H1 (cell line): ENCODE measurements around the gene PFDN6. TPM values are rescaled to one million over a fixed set of nuclear protein-coding genes. Genes with fewer than 3 reads are reported as not detected.

Experiments used
- CTCF ChIA-PET: fragments of 300-600 bp; sonication (Branson Sonifier 250); formaldehyde crosslinking; loops from one replicate; lab custom pipeline; 2021; ENCODE audit not compliant: partially characterized antibody; lab: Charles Lee
- POLR2A ChIA-PET: fragments of 300-600 bp; sonication (Branson Sonifier 250); formaldehyde crosslinking; loops from one replicate; lab custom pipeline; 2021; ENCODE audit warnings: inconsistent platforms; ENCODE audit not compliant: partially characterized antibody; lab: Charles Lee
- DNase-seq, 2 experiments: peaks; one replicate each; pipeline versions ENCODE4 v3.0.0 to v3.0.0-alpha.2; 2010 to 2022; ENCODE audit warnings: low spot score in 2 of 2, low read depth in 1 of 2, mixed read lengths in 1 of 2
- FAIRE-seq: peaks from 2 replicates; lab custom pipeline; 2011; peaks lifted over from hg19 to GRCh38; lab: Jason Lieb, UNC
- H2AFZ ChIP-seq: 2 replicates; pipeline ENCODE4 v1.8.1; 2012; ENCODE audit warnings: low read length, inconsistent platforms
- H2AK5ac ChIP-seq: 2 replicates; pipeline ENCODE4 v1.6.1; 2013; ENCODE audit warnings: low read depth, low read length
- H2BK120ac ChIP-seq: replicated peaks from 2 replicates; pipeline ENCODE3; 2013; ENCODE audit warnings: low read depth, low read length, inconsistent platforms
- H2BK12ac ChIP-seq: 2 replicates; pipeline ENCODE4 v1.6.1; 2013; ENCODE audit warnings: low read depth, low read length
- H2BK15ac ChIP-seq: 2 replicates; pipeline ENCODE4 v1.6.1; 2013; ENCODE audit warnings: low read length
- H2BK20ac ChIP-seq: 2 replicates; pipeline ENCODE4 v1.6.1; 2013; ENCODE audit warnings: low read length
- H2BK5ac ChIP-seq: 2 replicates; pipeline ENCODE4 v1.6.1; 2013; ENCODE audit warnings: low read depth, low read length
- H3K14ac ChIP-seq: 2 replicates; pipeline ENCODE4 v1.6.1; 2013; ENCODE audit warnings: inconsistent platforms; ENCODE audit not compliant: insufficient read length
- H3K18ac ChIP-seq: 2 replicates; pipeline ENCODE4 v1.6.1; 2013; ENCODE audit warnings: low read length; ENCODE audit errors: extremely low read depth
- H3K23ac ChIP-seq: 2 replicates; pipeline ENCODE4 v1.6.1; 2013; ENCODE audit warnings: inconsistent platforms; ENCODE audit not compliant: insufficient read length
- H3K23me2 ChIP-seq: 2 replicates; pipeline ENCODE4 v1.6.1; 2013; ENCODE audit warnings: low read depth, low read length
- H3K27ac ChIP-seq: 2 replicates; pipeline ENCODE4 v1.6.1; 2011; ENCODE audit warnings: low read depth, low read length, inconsistent platforms
- H3K27me3 ChIP-seq, 4 experiments: replicated peaks in 1 of 4; 1 replicate in 1 of 4; 2 replicates in 3 of 4; pipeline versions ENCODE4 v1.6.1 to v1.8.1; 2011 to 2013; ENCODE audit warnings: low read length in 3 of 4, mild to moderate bottlenecking in 3 of 4, inconsistent platforms in 2 of 4, mixed read lengths in 2 of 4, moderate library complexity in 1 of 4; ENCODE audit not compliant: control insufficient read depth in 3 of 4, insufficient read depth in 3 of 4; ENCODE audit errors: extremely low read depth in 1 of 4
- H3K36me3 ChIP-seq, 4 experiments: 2 replicates each; pipeline versions ENCODE4 v1.6.1 to v1.8.1; 2011 to 2013; ENCODE audit warnings: mild to moderate bottlenecking in 4 of 4, low read length in 3 of 4, moderate library complexity in 2 of 4, control low read depth in 1 of 4, inconsistent platforms in 1 of 4; ENCODE audit not compliant: insufficient read depth in 4 of 4, control insufficient read depth in 2 of 4
- H3K4ac ChIP-seq: replicated peaks from 2 replicates; pipeline ENCODE3; 2013; ENCODE audit warnings: low read length, low read depth, mixed read lengths, inconsistent platforms; ENCODE audit not compliant: insufficient read length
- H3K4me1 ChIP-seq, 4 experiments: replicated peaks in 1 of 4; 1 replicate in 1 of 4; 2 replicates in 3 of 4; pipeline versions ENCODE4 v1.6.1 to v1.8.1; 2011 to 2013; ENCODE audit warnings: low read length in 3 of 4, inconsistent platforms in 2 of 4, mixed read lengths in 1 of 4; ENCODE audit not compliant: insufficient read depth in 4 of 4, control insufficient read depth in 3 of 4
- H3K4me2 ChIP-seq, 2 experiments: 2 replicates each; pipeline versions ENCODE4 v1.6.1 to v1.8.1; 2011 to 2013; ENCODE audit warnings: low read depth in 2 of 2, low read length in 2 of 2, control low read depth in 1 of 2, inconsistent platforms in 1 of 2, mild to moderate bottlenecking in 1 of 2; ENCODE audit not compliant: insufficient read depth in 1 of 2
- H3K4me3 ChIP-seq, 4 experiments: fragments of 200-600, 300-600 bp in 1 of 4; sonication (generic), shearing (Covaris generic), sonication (Bioruptor Twin) in 1 of 4; 2 replicates each; pipeline versions ENCODE4 v1.5.1 to v1.8.1; 2011 to 2016; ENCODE audit warnings: low read length in 4 of 4, low read depth in 3 of 4, control low read depth in 2 of 4, inconsistent platforms in 2 of 4, mild to moderate bottlenecking in 2 of 4, mixed read lengths in 1 of 4, moderate library complexity in 1 of 4; ENCODE audit not compliant: insufficient read depth in 2 of 4; ENCODE audit errors: extremely low read depth in 1 of 4
- H3K56ac ChIP-seq: replicated peaks from 2 replicates; pipeline ENCODE3; 2013; ENCODE audit warnings: low read depth, mild to moderate bottlenecking, mixed read lengths, low read length, inconsistent platforms; ENCODE audit not compliant: insufficient read length
- H3K79me1 ChIP-seq: 2 replicates; pipeline ENCODE4 v1.6.1; 2013; ENCODE audit warnings: low read depth, low read length, control low read depth
- H3K79me2 ChIP-seq, 2 experiments: 2 replicates each; pipeline versions ENCODE4 v1.6.1 to v1.8.1; 2012 to 2013; ENCODE audit warnings: low read length in 2 of 2, mild to moderate bottlenecking in 2 of 2, inconsistent platforms in 1 of 2; ENCODE audit not compliant: insufficient read depth in 2 of 2, control insufficient read depth in 1 of 2
- H3K9ac ChIP-seq, 4 experiments: replicated peaks in 1 of 4; 1 replicate in 1 of 4; 2 replicates in 3 of 4; pipeline versions ENCODE4 v1.6.1 to v1.8.1; 2011 to 2013; ENCODE audit warnings: low read depth in 3 of 4, low read length in 3 of 4, control low read depth in 2 of 4, mild to moderate bottlenecking in 2 of 4, moderate library complexity in 2 of 4, inconsistent platforms in 1 of 4; ENCODE audit errors: extremely low read depth in 1 of 4
- H3K9me3 ChIP-seq, 2 experiments: 2 replicates each; pipeline versions ENCODE4 v1.6.1 to v1.8.1; 2012 to 2013; ENCODE audit warnings: mild to moderate bottlenecking in 2 of 2, moderate library complexity in 2 of 2, control low read depth in 1 of 2, inconsistent platforms in 1 of 2, low read depth in 1 of 2, low read length in 1 of 2, mixed read lengths in 1 of 2; ENCODE audit not compliant: insufficient read depth in 2 of 2
- H4K20me1 ChIP-seq, 2 experiments: replicated peaks in 1 of 2; 2 replicates each; pipeline versions ENCODE3 to v1.8.1; 2011 to 2013; ENCODE audit warnings: inconsistent platforms in 2 of 2, low read length in 2 of 2, mild to moderate bottlenecking in 1 of 2; ENCODE audit not compliant: insufficient read depth in 2 of 2, control insufficient read depth in 1 of 2
- H4K5ac ChIP-seq: 2 replicates; pipeline ENCODE4 v1.6.1; 2013; ENCODE audit warnings: low read length, low read depth, mixed read lengths, inconsistent platforms; ENCODE audit not compliant: insufficient read length
- H4K8ac ChIP-seq: 2 replicates; pipeline ENCODE4 v1.8.0; 2013; ENCODE audit warnings: mild to moderate bottlenecking, moderate library complexity, low read length, inconsistent platforms; ENCODE audit not compliant: insufficient read depth; ENCODE audit errors: extremely low read depth
- H4K91ac ChIP-seq: replicated peaks from 2 replicates; pipeline ENCODE3; 2013; ENCODE audit warnings: low read length, mixed read lengths, inconsistent platforms; ENCODE audit not compliant: insufficient read length
- ATF3 ChIP-seq: IDR thresholded peaks from 2 replicates; pipeline ENCODE4 v1.6.1; 2011; ENCODE audit warnings: low read depth, mild to moderate bottlenecking, low read length; ENCODE audit not compliant: insufficient read depth
- CBX5 ChIP-seq: fragments of 300-800, 300-1000 bp; sonication (generic); IDR thresholded peaks from 2 replicates; pipeline ENCODE4 v1.7.1; 2016; ENCODE audit warnings: antibody characterized with exemption, low read length, low read depth
- CTCF ChIP-seq, 3 experiments: IDR thresholded peaks; 1 replicate in 2 of 3; 2 replicates in 1 of 3; pipeline versions ENCODE4 v1.5.1 to v1.6.1; 2011; ENCODE audit warnings: low read length in 3 of 3, mild to moderate bottlenecking in 3 of 3, inconsistent platforms in 2 of 3, low read depth in 1 of 3, moderate library complexity in 1 of 3; ENCODE audit not compliant: insufficient read depth in 1 of 3; ENCODE audit errors: control extremely low read depth in 1 of 3
- POLR2AphosphoS5 ChIP-seq: IDR thresholded peaks from 2 replicates; pipeline ENCODE4 v1.6.1; 2011; ENCODE audit warnings: low read depth, low read length
- RAD21 ChIP-seq, 2 experiments: IDR thresholded peaks in 1 of 2; conservative IDR thresholded peaks in 1 of 2; 2 replicates each; pipeline ENCODE4 v1.6.1; 2011; ENCODE audit warnings: low read depth in 2 of 2, low read length in 2 of 2, improper control_type of control experiment in 1 of 2, inconsistent platforms in 1 of 2, mild to moderate bottlenecking in 1 of 2, moderate library complexity in 1 of 2
- RNF2 ChIP-seq: fragments of 200-900, 300-1000 bp; sonication (generic); IDR thresholded peaks from 2 replicates; pipeline ENCODE4 v1.7.1; 2016; ENCODE audit warnings: borderline replicate concordance, low read depth, mild to moderate bottlenecking, antibody characterized with exemption, low read length; ENCODE audit not compliant: poor library complexity, severe bottlenecking; ENCODE audit errors: missing control alignments
- SP1 ChIP-seq: IDR thresholded peaks from 2 replicates; pipeline ENCODE4 v1.6.1; 2011; ENCODE audit warnings: low read depth, low read length
- WGBS, 2 experiments: shearing (Covaris generic) in 1 of 2; methylation state at CpG; one replicate each; pipeline versions ENCODE4 v1.1.6 to v1.1.7; 2013 to 2015; ENCODE audit warnings: low lambda C conversion rate in 2 of 2, mixed read lengths in 2 of 2, inconsistent platforms in 1 of 2, low coverage in 1 of 2, missing lambda C conversion rate in 1 of 2; ENCODE audit not compliant: insufficient replicate concordance in 2 of 2, insufficient coverage in 1 of 2, insufficient read length in 1 of 2; ENCODE audit errors: extremely low coverage in 1 of 2, missing lambda C conversion rate in 1 of 2; 5-methylcytosine and 5-hydroxymethylcytosine counted together
- polyA plus RNA-seq, 7 experiments: library from polyadenylated mRNA; depleted of rRNA in 3 of 7; stranded (reverse) in 5 of 7; unstranded in 2 of 7; fragments of >200 nt in 5 of 7; fragments of 200-250 nt in 2 of 7; gene quantifications; 1 replicate in 5 of 7; 2 replicates in 1 of 7; 4 replicates in 1 of 7; pipeline versions ENCODE4 v1.2.1 to v1.2.3, GENCODE V29; 2011 to 2013; ENCODE audit warnings: missing spikeins in 2 of 7, mixed read lengths in 2 of 7
- total RNA-seq: library from RNA; stranded (reverse); fragmentation: NEBNext Ultra II Directional; extraction: Animal tissue kit (Norgen Biotek cat#: 25700); gene quantifications from 2 replicates; pipeline ENCODE4 v1.2.1, GENCODE V29; 2021

PFDN6 gene
- total and polyA plus RNA-seq, 2 of the 8 experiments (the other 6 are each of a cell fraction or from before 2014, with no cell fraction given), result 32.0 to 95.7 TPM

- no peak overlapping the region for H3K18ac ChIP-seq
Observed at GRCh38 chr6:33254591-33254990, 34.8 kb upstream of the PFDN6 start.

More at GRCh38 chr6:33254591-33254990, 34.8 kb upstream of the PFDN6 start:
- no peak overlapping the region for H4K91ac ChIP-seq
- H3K4me3 ChIP-seq, result no peak overlapping the region
- ChIA-PET CTCF (interaction anchor here (0.7 to 1.3 kb wide), 4 partner anchors 9 to 182 kb away, joined by 3 read pairs; no protein-coding TSS in a partner anchor), POLR2A (interaction anchor here (1.0 to 3.9 kb wide), 7 partner anchors 8 to 283 kb away, joined by 3 to 25 read pairs (median 4); partner anchors contain the start of genes B3GALT4, RPS18 and VPS52)
- H3K14ac ChIP-seq, result no peak overlapping the region
- no peak overlapping the region for H3K9ac ChIP-seq
- H2BK5ac ChIP-seq, result no peak overlapping the region
- no peak overlapping the region for H2AK5ac ChIP-seq
- peaks cover 0 to 4% (median 2%) of the 10 kb centered on the region in 4 experiments; a peak in 1 of 7 replicates for H3K4me1 ChIP-seq
- no peak for TF ChIP-seq RAD21 (IDR thresholded peaks at IDR 0.05 in 1 of 2, conservative IDR thresholded peaks at IDR 0.05 in 1 of 2; ENCODE audit: low read depth in 2 of 2, low read length in 2 of 2)
- no peak for TF ChIP-seq POLR2AphosphoS5
- no peak for TF ChIP-seq RNF2
- no peak for TF ChIP-seq CBX5
- no peak for TF ChIP-seq ATF3
- no peak for TF ChIP-seq SP1
- no peak for TF ChIP-seq CTCF (IDR thresholded peaks at IDR 0.05; ENCODE audit: control extremely low read depth in 1 of 3, insufficient read depth in 1 of 3, low read depth in 1 of 3, low read length in 3 of 3)
- no peak overlapping the region for H2BK120ac ChIP-seq
- 0 out of 4 replicates have a peak, but pooled peaks cover 0 to 2% of the 10 kb centered on the region in 2 experiments for H3K9me3 ChIP-seq
- no peak overlapping the region for H2BK12ac ChIP-seq
- no peak overlapping the region for H3K27ac ChIP-seq
- H3K56ac ChIP-seq, result no peak overlapping the region
- H3K4ac ChIP-seq, result no peak overlapping the region
- H4K5ac ChIP-seq, result no peak overlapping the region
- no peaks in the 10 kb centered on the region for H3K27me3 ChIP-seq
- no peak overlapping the region for H3K23ac ChIP-seq
- H2BK20ac ChIP-seq, result no peak overlapping the region
- no peak overlapping the region for H2BK15ac ChIP-seq
- no peak overlapping the region for H4K8ac ChIP-seq
- H3K36me3 ChIP-seq, result peaks cover 0 to 3% (median under 1%) of the 10 kb centered on the region in 4 experiments; a peak in 2 of 8 replicates
- peaks cover 3% of the 10 kb centered on the region; the same call in 1 of the 2 replicates for H3K23me2 ChIP-seq
- FAIRE-seq, result no peak
- DNase-seq, result no peak
- no peaks in the 10 kb centered on the region for H4K20me1 ChIP-seq
- no peak overlapping the region for H3K4me2 ChIP-seq
- H3K79me2 ChIP-seq, result no peaks in the 10 kb centered on the region
- H3K79me1 ChIP-seq, result no peaks in the 10 kb centered on the region
- no peak overlapping the region for H2AFZ ChIP-seq
- WGBS, 2 experiments, result 100% methylated on average over 4 of the region's 4 CpGs; no CpG with 5 or more reads in 1 of the 2 experiments
